Measurements from ENCODE around the gene SYNE2.

The SYNE2 gene

DNA sequence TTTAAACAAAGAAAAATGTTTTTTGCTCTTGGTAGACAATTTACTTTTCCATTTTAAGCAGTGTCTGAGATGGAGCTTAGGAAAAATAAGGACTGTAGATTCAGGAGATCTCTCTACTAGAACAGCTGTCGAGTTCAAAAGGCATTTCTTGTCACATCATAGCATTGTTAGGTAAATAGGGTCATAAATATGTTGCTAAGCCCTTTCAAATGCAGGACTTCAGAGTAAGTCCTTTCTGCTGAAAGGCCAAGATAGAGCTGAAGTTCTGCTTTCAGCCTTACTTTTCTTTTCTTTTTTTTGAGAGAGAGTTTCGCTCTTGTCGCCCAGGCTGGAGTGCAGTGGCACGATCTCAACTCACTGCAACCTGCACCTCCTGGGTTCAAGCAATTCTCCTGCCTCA, 98.2 kb downstream of the SYNE2 start:
- H3K4me3 ChIP-seq (ENCODE audit: low read depth in 1 of 2, low read length in 2 of 2) = no peak overlapping the region

DNA sequence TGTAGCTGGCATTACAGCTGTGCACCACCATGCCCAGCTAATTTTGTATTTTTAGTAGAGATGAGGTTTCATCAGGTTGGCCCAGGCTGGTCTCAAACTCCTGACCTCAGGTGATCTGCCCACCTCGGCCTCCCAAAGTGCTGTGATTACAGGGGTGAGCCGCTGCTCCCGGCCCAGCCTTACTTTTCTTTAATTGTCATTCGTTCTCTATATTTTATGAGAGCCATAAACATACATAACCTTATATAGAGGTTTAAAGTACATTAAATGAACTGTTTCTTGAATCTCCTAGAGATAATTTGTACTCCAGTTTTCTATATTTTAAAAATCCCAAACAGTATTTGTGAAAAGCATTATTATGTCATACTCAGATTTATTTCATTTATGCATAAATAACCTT, 98.6 kb downstream of the SYNE2 start:
- Histone ChIP-seq H3K27me3 (ENCODE audit: control insufficient read depth in 1 of 2, insufficient read depth in 2 of 2, low read length in 2 of 2) (no peaks in the 10 kb centered on the region), H3K27ac (ENCODE audit: low read depth, low read length) (no peak overlapping the region), H3K36me3 (ENCODE audit: control insufficient read depth in 1 of 2, insufficient read depth in 2 of 2, low read length in 2 of 2) (peaks cover 0 to 25% of the 10 kb centered on the region in 2 donors), H3K4me3 (ENCODE audit: low read depth in 1 of 2, low read length in 2 of 2) (no peak overlapping the region), H3K4me1 (ENCODE audit: control insufficient read depth in 1 of 2, insufficient read depth in 2 of 2, low read length in 2 of 2) (peaks cover 0 to 2% of the 10 kb centered on the region in 2 donors), H3K9me3 (ENCODE audit: control insufficient read depth in 1 of 2, low read length in 2 of 2) (no peaks in the 10 kb centered on the region), H3K9ac (ENCODE audit: low read depth in 1 of 2, low read length in 2 of 2) (no peak overlapping the region)

More for the DNA sequence above, 98.2 kb downstream of the SYNE2 start:
- H3K27me3 ChIP-seq (ENCODE audit: control insufficient read depth in 1 of 2, insufficient read depth in 2 of 2, low read length in 2 of 2) = no peaks in the 10 kb centered on the region
- H3K4me1 ChIP-seq (ENCODE audit: control insufficient read depth in 1 of 2, insufficient read depth in 2 of 2, low read length in 2 of 2) = peaks cover 0 to 2% of the 10 kb centered on the region in 2 donors
- H3K9ac ChIP-seq (ENCODE audit: low read depth in 1 of 2, low read length in 2 of 2) = no peak overlapping the region
- no peaks in the 10 kb centered on the region for H3K9me3 ChIP-seq (ENCODE audit: control insufficient read depth in 1 of 2, low read length in 2 of 2)
- H3K36me3 ChIP-seq (ENCODE audit: control insufficient read depth in 1 of 2, insufficient read depth in 2 of 2, low read length in 2 of 2) = peaks cover 0 to 23% of the 10 kb centered on the region in 2 donors
- H3K27ac ChIP-seq (ENCODE audit: low read depth, low read length) = no peak overlapping the region

DNA sequence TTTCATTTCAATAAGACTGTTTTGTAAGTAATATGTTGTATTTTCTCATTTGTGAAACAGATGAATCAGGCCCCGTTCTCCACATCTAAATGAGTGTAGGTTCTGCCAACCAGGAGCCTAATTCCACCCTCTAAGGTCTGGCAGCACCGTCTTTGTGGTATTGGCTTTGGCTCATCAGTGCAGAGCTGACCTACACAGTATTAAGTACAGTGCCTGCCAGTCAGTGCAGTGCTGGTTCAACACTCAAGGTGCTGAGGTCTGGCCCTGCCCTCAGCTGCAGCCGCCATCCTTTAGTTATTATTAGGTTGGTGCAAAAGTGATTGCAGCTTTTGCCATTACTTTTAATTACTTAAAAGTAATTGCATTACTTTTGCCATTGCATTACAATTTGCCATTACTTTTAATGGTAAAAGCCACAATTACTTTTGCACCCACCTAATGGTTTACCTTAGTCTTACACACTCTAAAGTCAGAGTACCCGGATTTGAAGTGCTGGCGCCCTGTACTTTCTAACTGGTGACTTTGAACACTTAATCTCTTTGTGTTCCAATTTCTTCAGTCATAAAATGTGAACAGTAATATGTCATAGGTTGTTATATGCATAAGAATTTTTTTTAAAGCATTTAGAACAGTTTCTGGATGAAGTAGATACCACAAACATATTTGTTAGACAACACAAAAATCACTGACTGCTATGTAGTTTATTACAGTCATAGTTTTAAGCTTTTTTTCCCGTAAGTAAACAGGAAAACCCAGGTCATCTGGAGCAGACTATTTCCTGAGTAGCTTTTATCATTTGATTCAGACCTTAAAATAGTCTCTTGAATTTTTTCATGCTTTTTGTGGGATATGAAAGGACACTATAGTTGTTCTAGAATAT, 99.5 kb downstream of the SYNE2 start:
- H3K9ac ChIP-seq (ENCODE audit: low read depth in 1 of 2, low read length in 2 of 2) = no peak overlapping the region
- H3K36me3 ChIP-seq (ENCODE audit: control insufficient read depth in 1 of 2, insufficient read depth in 2 of 2, low read length in 2 of 2) = peaks cover 0 to 27% of the 10 kb centered on the region in 2 donors
- peaks cover 0 to 2% of the 10 kb centered on the region in 2 donors for H3K4me1 ChIP-seq (ENCODE audit: control insufficient read depth in 1 of 2, insufficient read depth in 2 of 2, low read length in 2 of 2)
- H3K9me3 ChIP-seq (ENCODE audit: control insufficient read depth in 1 of 2, low read length in 2 of 2) = no peaks in the 10 kb centered on the region
- no peak overlapping the region for H3K27ac ChIP-seq (ENCODE audit: low read depth, low read length)
- H3K4me3 ChIP-seq (ENCODE audit: low read depth in 1 of 2, low read length in 2 of 2) = no peak overlapping the region
- no peaks in the 10 kb centered on the region for H3K27me3 ChIP-seq (ENCODE audit: control insufficient read depth in 1 of 2, insufficient read depth in 2 of 2, low read length in 2 of 2)

DNA sequence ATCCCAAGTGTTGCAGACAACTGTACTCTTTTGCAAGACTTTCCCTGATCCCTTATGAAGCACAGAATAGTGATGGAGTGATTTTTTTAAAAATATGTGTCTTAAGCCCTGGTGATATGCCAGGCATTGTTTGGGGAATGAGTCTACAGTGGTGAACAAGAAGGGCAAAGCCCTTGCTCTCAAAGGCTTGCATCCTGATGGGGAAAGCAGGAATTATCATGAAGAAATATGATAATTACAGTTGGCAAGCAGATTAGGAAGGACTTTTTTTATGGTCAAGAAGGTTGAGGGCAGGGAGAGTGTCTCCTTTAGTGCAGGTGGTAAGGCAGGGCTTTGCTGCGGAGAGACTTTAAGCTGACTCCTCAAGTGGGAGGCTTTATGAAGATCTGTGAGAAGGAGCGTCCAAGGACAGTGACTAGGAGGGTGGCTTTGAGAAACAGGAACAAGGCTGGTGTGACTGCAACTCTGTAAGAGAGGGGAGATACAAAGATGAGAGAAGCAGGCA, 100.2 kb downstream of the SYNE2 start:
- no peak overlapping the region for H3K27ac ChIP-seq (ENCODE audit: low read depth, low read length)
- peaks cover 0 to 27% of the 10 kb centered on the region in 2 donors for H3K36me3 ChIP-seq (ENCODE audit: control insufficient read depth in 1 of 2, insufficient read depth in 2 of 2, low read length in 2 of 2)
- no peaks in the 10 kb centered on the region for H3K9me3 ChIP-seq (ENCODE audit: control insufficient read depth in 1 of 2, low read length in 2 of 2)
- no peak overlapping the region for H3K9ac ChIP-seq (ENCODE audit: low read depth in 1 of 2, low read length in 2 of 2)
- H3K4me1 ChIP-seq (ENCODE audit: control insufficient read depth in 1 of 2, insufficient read depth in 2 of 2, low read length in 2 of 2) = peaks cover 0 to 2% of the 10 kb centered on the region in 2 donors
- no peaks in the 10 kb centered on the region for H3K27me3 ChIP-seq (ENCODE audit: control insufficient read depth in 1 of 2, insufficient read depth in 2 of 2, low read length in 2 of 2)
- no peak overlapping the region for H3K4me3 ChIP-seq (ENCODE audit: low read depth in 1 of 2, low read length in 2 of 2)

DNA sequence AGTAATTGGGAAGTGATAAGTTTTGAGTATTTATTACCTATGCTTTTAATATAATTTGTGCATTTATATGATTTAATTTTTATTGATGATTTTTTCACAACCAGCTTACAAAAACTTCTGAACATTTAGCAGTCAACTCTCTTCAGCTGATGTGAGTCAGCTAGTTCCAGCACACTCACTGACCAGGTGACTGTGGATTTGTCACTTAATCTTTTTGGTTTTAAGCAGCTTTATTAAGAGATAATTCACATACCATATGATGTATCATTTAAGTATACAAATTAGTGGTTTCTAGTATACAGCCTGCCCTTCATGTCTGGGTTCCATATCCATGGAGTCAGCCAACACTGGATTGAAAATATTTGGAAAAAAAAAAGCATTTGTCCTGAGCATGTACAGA, 103.5 kb downstream of the SYNE2 start:
- no peaks in the 10 kb centered on the region for H3K27me3 ChIP-seq (ENCODE audit: control insufficient read depth in 1 of 2, insufficient read depth in 2 of 2, low read length in 2 of 2)
- H3K4me1 ChIP-seq (ENCODE audit: control insufficient read depth in 1 of 2, insufficient read depth in 2 of 2, low read length in 2 of 2) = peaks cover 0 to 2% of the 10 kb centered on the region in 2 donors
- no peak overlapping the region for H3K27ac ChIP-seq (ENCODE audit: low read depth, low read length)
- no peak overlapping the region for H3K9ac ChIP-seq (ENCODE audit: low read depth in 1 of 2, low read length in 2 of 2)
- peaks cover 0 to 8% of the 10 kb centered on the region in 2 donors for H3K36me3 ChIP-seq (ENCODE audit: control insufficient read depth in 1 of 2, insufficient read depth in 2 of 2, low read length in 2 of 2)
- H3K9me3 ChIP-seq (ENCODE audit: control insufficient read depth in 1 of 2, low read length in 2 of 2) = no peaks in the 10 kb centered on the region
- no peak overlapping the region for H3K4me3 ChIP-seq (ENCODE audit: low read depth in 1 of 2, low read length in 2 of 2)

DNA sequence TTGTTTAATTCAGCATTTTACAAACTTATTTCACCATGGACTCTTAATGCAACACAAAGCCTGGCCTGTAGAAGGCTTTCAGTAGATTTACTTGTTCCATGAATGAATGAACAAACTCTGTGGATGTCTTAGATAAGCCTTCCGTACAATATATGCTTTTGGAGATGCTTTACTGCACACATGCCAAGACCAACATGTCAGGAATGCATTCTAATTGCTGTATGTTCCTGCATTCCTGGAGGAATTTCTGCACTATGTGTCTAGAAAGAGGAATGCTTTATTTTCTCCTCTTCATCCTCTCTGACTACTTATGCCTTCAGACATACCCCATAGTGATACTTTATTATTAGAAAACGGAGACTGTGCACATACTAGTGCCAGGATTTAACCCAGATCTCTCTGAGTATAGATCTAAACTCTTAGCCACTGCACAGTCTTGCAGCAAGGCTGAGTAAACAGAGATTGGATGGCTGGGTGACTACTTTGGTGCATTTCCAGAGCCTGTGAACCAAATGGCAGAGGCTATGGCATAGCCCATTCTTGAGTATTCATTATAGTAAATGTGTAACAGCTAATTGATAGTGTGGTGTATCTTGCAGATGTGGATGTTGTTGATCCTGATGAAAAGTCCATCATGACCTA, 108.2 kb downstream of the SYNE2 start:
- Histone ChIP-seq H3K9me3 (ENCODE audit: control insufficient read depth in 1 of 2, low read length in 2 of 2) (no peaks in the 10 kb centered on the region), H3K4me3 (ENCODE audit: low read depth in 1 of 2, low read length in 2 of 2) (no peak overlapping the region), H3K36me3 (ENCODE audit: control insufficient read depth in 1 of 2, insufficient read depth in 2 of 2, low read length in 2 of 2) (peaks cover 0 to 11% of the 10 kb centered on the region in 2 donors), H3K27me3 (ENCODE audit: control insufficient read depth in 1 of 2, insufficient read depth in 2 of 2, low read length in 2 of 2) (no peaks in the 10 kb centered on the region), H3K27ac (ENCODE audit: low read depth, low read length) (no peak overlapping the region), H3K9ac (ENCODE audit: low read depth in 1 of 2, low read length in 2 of 2) (no peak overlapping the region), H3K4me1 (ENCODE audit: control insufficient read depth in 1 of 2, insufficient read depth in 2 of 2, low read length in 2 of 2) (no peaks in the 10 kb centered on the region)

DNA sequence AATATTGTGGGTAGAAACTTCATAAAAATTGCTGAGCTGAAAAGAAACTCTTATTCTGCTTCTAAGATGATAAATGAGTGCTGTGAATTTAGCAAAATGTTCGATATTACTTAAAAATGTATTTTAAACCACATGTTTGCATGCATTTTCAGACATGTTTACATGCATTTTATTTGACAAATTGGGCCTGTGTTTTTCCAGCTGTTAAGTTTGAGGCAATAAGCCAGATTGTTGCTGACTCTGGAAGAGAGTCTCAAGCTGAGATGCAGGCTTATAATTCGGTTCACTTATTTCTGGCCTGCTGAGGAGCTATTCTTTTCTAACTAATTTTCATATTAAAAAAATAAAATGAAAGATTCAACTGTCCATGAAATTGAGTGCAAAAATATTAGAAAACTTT, 110.1 kb downstream of the SYNE2 start:
- H3K27ac ChIP-seq (ENCODE audit: low read depth, low read length) = no peak overlapping the region
- peaks cover 0 to 7% of the 10 kb centered on the region in 2 donors for H3K36me3 ChIP-seq (ENCODE audit: control insufficient read depth in 1 of 2, insufficient read depth in 2 of 2, low read length in 2 of 2)
- no peaks in the 10 kb centered on the region for H3K4me1 ChIP-seq (ENCODE audit: control insufficient read depth in 1 of 2, insufficient read depth in 2 of 2, low read length in 2 of 2)
- H3K4me3 ChIP-seq (ENCODE audit: low read depth in 1 of 2, low read length in 2 of 2) = no peak overlapping the region
- H3K9me3 ChIP-seq (ENCODE audit: control insufficient read depth in 1 of 2, low read length in 2 of 2) = no peaks in the 10 kb centered on the region
- H3K9ac ChIP-seq (ENCODE audit: low read depth in 1 of 2, low read length in 2 of 2) = no peak overlapping the region
- H3K27me3 ChIP-seq (ENCODE audit: control insufficient read depth in 1 of 2, insufficient read depth in 2 of 2, low read length in 2 of 2) = no peaks in the 10 kb centered on the region

DNA sequence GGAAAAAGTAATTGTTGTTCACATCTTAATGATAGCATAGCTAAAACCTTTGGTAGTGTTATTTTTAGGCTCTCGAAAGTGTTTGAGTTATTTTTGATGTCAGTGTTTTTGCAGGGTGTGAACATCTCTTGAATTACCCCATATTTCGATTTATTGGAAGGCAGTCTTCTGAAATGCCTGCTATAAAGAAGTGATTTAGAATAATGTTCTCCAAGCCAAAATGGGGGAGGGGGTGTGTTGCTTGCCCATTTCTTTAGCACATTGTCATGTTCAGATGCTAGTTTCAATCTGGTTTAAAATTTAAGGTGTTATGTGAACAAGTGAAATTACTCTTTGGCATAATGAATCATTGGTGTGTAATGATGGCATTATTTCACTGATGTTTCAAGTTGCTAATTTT, 110.6 kb downstream of the SYNE2 start:
- Histone ChIP-seq H3K9ac (ENCODE audit: low read depth in 1 of 2, low read length in 2 of 2) (no peak overlapping the region), H3K27ac (ENCODE audit: low read depth, low read length) (no peak overlapping the region), H3K4me3 (ENCODE audit: low read depth in 1 of 2, low read length in 2 of 2) (no peak overlapping the region), H3K4me1 (ENCODE audit: control insufficient read depth in 1 of 2, insufficient read depth in 2 of 2, low read length in 2 of 2) (no peaks in the 10 kb centered on the region), H3K36me3 (ENCODE audit: control insufficient read depth in 1 of 2, insufficient read depth in 2 of 2, low read length in 2 of 2) (peaks cover 0 to 7% of the 10 kb centered on the region in 2 donors), H3K27me3 (ENCODE audit: control insufficient read depth in 1 of 2, insufficient read depth in 2 of 2, low read length in 2 of 2) (no peaks in the 10 kb centered on the region), H3K9me3 (ENCODE audit: control insufficient read depth in 1 of 2, low read length in 2 of 2) (no peaks in the 10 kb centered on the region)

DNA sequence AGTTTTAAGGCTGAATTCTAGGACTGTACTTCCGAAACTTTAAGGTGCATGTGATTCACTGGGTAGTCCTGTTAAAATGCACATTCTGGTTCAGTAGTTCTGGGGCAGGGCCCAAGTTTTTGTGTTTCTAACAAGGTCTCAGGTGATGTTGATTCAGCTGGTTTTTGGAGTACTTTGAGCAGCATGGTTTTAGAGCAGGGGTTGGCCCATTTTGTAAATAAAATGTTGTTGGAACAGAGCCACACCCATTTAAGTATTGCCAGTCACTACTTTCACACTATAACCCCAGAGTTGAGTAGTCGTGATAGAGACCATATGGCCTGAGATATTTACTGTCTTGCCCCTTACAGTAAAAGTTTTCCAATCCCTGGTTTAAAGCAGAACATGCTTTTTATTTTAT, 111.3 kb downstream of the SYNE2 start:
- no peaks in the 10 kb centered on the region for H3K4me1 ChIP-seq (ENCODE audit: control insufficient read depth in 1 of 2, insufficient read depth in 2 of 2, low read length in 2 of 2)
- H3K4me3 ChIP-seq (ENCODE audit: low read depth in 1 of 2, low read length in 2 of 2) = no peak overlapping the region
- H3K9ac ChIP-seq (ENCODE audit: low read depth in 1 of 2, low read length in 2 of 2) = no peak overlapping the region
- H3K36me3 ChIP-seq (ENCODE audit: control insufficient read depth in 1 of 2, insufficient read depth in 2 of 2, low read length in 2 of 2) = peaks cover 0 to 7% of the 10 kb centered on the region in 2 donors
- no peak overlapping the region for H3K27ac ChIP-seq (ENCODE audit: low read depth, low read length)
- H3K27me3 ChIP-seq (ENCODE audit: control insufficient read depth in 1 of 2, insufficient read depth in 2 of 2, low read length in 2 of 2) = no peaks in the 10 kb centered on the region
- H3K9me3 ChIP-seq (ENCODE audit: control insufficient read depth in 1 of 2, low read length in 2 of 2) = no peaks in the 10 kb centered on the region

DNA sequence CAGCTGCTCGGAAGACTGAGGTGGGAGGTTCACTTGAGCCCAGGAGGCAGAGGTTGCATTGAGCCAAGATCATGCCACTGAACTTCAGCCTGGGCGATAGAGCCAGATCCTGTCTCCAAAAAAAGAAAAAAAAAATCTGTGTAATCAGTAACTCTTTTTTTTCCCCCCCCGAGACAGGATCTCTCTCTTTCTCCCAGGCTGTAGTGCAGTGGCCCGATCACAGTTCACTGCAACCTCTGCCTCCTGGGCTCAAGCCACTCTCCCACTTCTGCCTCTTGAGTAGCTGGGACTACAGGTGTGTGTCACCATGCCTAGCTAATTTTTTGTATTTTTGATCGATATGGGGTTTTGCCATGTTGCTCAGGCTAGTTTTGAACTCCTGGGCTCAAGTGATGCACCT, 113.6 kb downstream of the SYNE2 start:
- Histone ChIP-seq H3K36me3 (ENCODE audit: control insufficient read depth in 1 of 2, insufficient read depth in 2 of 2, low read length in 2 of 2) (peaks cover 0 to 10% of the 10 kb centered on the region in 2 donors), H3K9me3 (ENCODE audit: control insufficient read depth in 1 of 2, low read length in 2 of 2) (no peaks in the 10 kb centered on the region), H3K27ac (ENCODE audit: low read depth, low read length) (no peak overlapping the region), H3K9ac (ENCODE audit: low read depth in 1 of 2, low read length in 2 of 2) (no peak overlapping the region), H3K4me3 (ENCODE audit: low read depth in 1 of 2, low read length in 2 of 2) (no peak overlapping the region), H3K27me3 (ENCODE audit: control insufficient read depth in 1 of 2, insufficient read depth in 2 of 2, low read length in 2 of 2) (no peaks in the 10 kb centered on the region), H3K4me1 (ENCODE audit: control insufficient read depth in 1 of 2, insufficient read depth in 2 of 2, low read length in 2 of 2) (no peaks in the 10 kb centered on the region)
